K562 (cell line): Measurements from ENCODE around the gene SUMO3. TPM values are rescaled to one million over a fixed set of nuclear protein-coding genes. Genes with fewer than 3 reads are reported as not detected.

Experiments used
- ATAC-seq: fragments of 200-7000 bp; cut with Tn5 transposase; 3 replicates; pipeline ENCODE4 v1.9.1; 2020; ENCODE audit warnings: moderate library complexity
- BruUV-seq: library from RNA; stranded (reverse); fragments of 400-500 nt; replicated peaks from 2 replicates; lab custom pipeline; 2021; lab: Mats Ljungman, UMichigan
- CTCF ChIA-PET: fragments of 300-600 bp; formaldehyde crosslinking; extraction: SDS; loops from one replicate; lab custom pipeline; 2021; ENCODE audit warnings: low intra/inter-chr PET ratio; lab: Yijun Ruan, JAX
- POLR2A ChIA-PET: fragments of 300-600, 350-650 bp; sonication (Branson Sonifier 250); formaldehyde crosslinking; extraction: SDS; loops from one replicate; lab custom pipeline; 2021; ENCODE audit warnings: antibody characterized with exemption, inconsistent platforms; lab: Yijun Ruan, JAX
- DNase-seq, 4 experiments: peaks; one replicate each; pipeline versions ENCODE4 v3.0.0 to v3.0.0-alpha.2; 2011 to 2018; ENCODE audit warnings: low spot score in 3 of 4, mixed read lengths in 3 of 4; ENCODE audit errors: extremely low read depth in 1 of 4
- FAIRE-seq: peaks from 2 replicates; lab custom pipeline; 2011; peaks lifted over from hg19 to GRCh38; lab: Jason Lieb, UNC
- H2AFZ ChIP-seq: 2 replicates; pipeline ENCODE4 v1.6.0; 2011; ENCODE audit warnings: low read depth, low read length, control low read depth, inconsistent platforms
- H3K27ac ChIP-seq: fragments of 200-600 bp; 3 replicates; pipeline ENCODE4 v1.8.0; 2011; ENCODE audit warnings: low read depth, mild to moderate bottlenecking, control low read depth, inconsistent platforms, low read length, moderate library complexity, mixed read lengths; ENCODE audit errors: extremely low read depth
- H3K27me3 ChIP-seq, 2 experiments: fragments of 300-600 bp in 1 of 2; 2 replicates in 1 of 2; 3 replicates in 1 of 2; pipeline versions ENCODE4 v1.6.0 to v1.8.0; 2011; ENCODE audit warnings: inconsistent platforms in 2 of 2, low read length in 2 of 2, mild to moderate bottlenecking in 1 of 2, mixed read lengths in 1 of 2, moderate library complexity in 1 of 2; ENCODE audit not compliant: control insufficient read depth in 2 of 2, insufficient read depth in 2 of 2
- H3K36me3 ChIP-seq: fragments of 300-600 bp; 3 replicates; pipeline ENCODE4 v1.8.0; 2011; ENCODE audit warnings: mild to moderate bottlenecking, low read length, inconsistent platforms; ENCODE audit not compliant: control insufficient read depth, insufficient read depth
- H3K4me1 ChIP-seq, 2 experiments: fragments of 200-600 bp in 1 of 2; replicated peaks in 1 of 2; 2 replicates in 1 of 2; 3 replicates in 1 of 2; pipeline versions ENCODE4 v1.5.1 to v1.8.0; 2011; ENCODE audit warnings: inconsistent platforms in 2 of 2, low read length in 2 of 2, mild to moderate bottlenecking in 1 of 2, mixed read lengths in 1 of 2, moderate library complexity in 1 of 2; ENCODE audit not compliant: control insufficient read depth in 2 of 2, insufficient read depth in 2 of 2
- H3K4me2 ChIP-seq: 2 replicates; pipeline ENCODE4 v1.6.1; 2011; ENCODE audit warnings: low read length, control low read depth, inconsistent platforms, mixed read lengths; ENCODE audit not compliant: insufficient read depth
- H3K4me3 ChIP-seq: fragments of 200-600 bp; sonication (generic), shearing (Covaris generic); 2 replicates; pipeline ENCODE4 v1.5.1; 2016; ENCODE audit warnings: control low read depth, inconsistent platforms
- H3K79me2 ChIP-seq: fragments of 200-600 bp; 3 replicates; pipeline ENCODE4 v1.8.0; 2011; ENCODE audit warnings: low read length, inconsistent platforms; ENCODE audit not compliant: control insufficient read depth, insufficient read depth
- H3K9ac ChIP-seq, 2 experiments: 2 replicates each; pipeline versions ENCODE4 v1.6.0 to v1.6.1; 2011; ENCODE audit warnings: low read depth in 2 of 2, low read length in 2 of 2, control low read depth in 1 of 2, inconsistent platforms in 1 of 2, mild to moderate bottlenecking in 1 of 2, mixed read lengths in 1 of 2; ENCODE audit not compliant: insufficient read depth in 1 of 2
- H3K9me1 ChIP-seq: one replicate; pipeline ENCODE4 v1.6.0; 2011; ENCODE audit warnings: inconsistent platforms, mild to moderate bottlenecking, low read length, moderate library complexity; ENCODE audit not compliant: control insufficient read depth, insufficient read depth
- H3K9me3 ChIP-seq: replicated peaks from 2 replicates; pipeline ENCODE4 v1.5.1; 2011; ENCODE audit warnings: low read depth, low read length, inconsistent platforms; ENCODE audit not compliant: control insufficient read depth, insufficient read depth
- H4K20me1 ChIP-seq: replicated peaks from 2 replicates; pipeline ENCODE4 v1.6.1; 2011; ENCODE audit warnings: low read length, inconsistent platforms, mixed read lengths; ENCODE audit not compliant: control insufficient read depth, insufficient read depth
- DACH1 ChIP-seq: fragments of 450-650 bp; IDR thresholded peaks from 2 replicates; pipeline ENCODE4 v1.6.1; 2018; ENCODE audit not compliant: partially characterized antibody
- KLF16 ChIP-seq: IDR thresholded peaks from 2 replicates; pipeline ENCODE4 v1.6.1; 2016; ENCODE audit warnings: antibody characterized with exemption
- MYBL2 ChIP-seq, 2 experiments: fragments of 450-650 bp in 1 of 2; sonication (generic) in 1 of 2; formaldehyde crosslinking in 1 of 2; IDR thresholded peaks; 2 replicates each; pipeline versions ENCODE4 v1.6.1 to v1.8.1; 2017 to 2022; ENCODE audit warnings: borderline replicate concordance in 1 of 2, inconsistent platforms in 1 of 2, low read depth in 1 of 2, mild to moderate bottlenecking in 1 of 2, missing genetic modification reagents in 1 of 2, moderate library complexity in 1 of 2
- SMC3 ChIP-seq: conservative IDR thresholded peaks from 2 replicates; pipeline ENCODE4 v1.6.1; 2011; ENCODE audit warnings: low read depth, low read length, improper control_type of control experiment; ENCODE audit not compliant: insufficient read depth
- STAT5A ChIP-seq: IDR thresholded peaks from 2 replicates; pipeline ENCODE4 v1.6.1; 2012; ENCODE audit warnings: low read length, inconsistent platforms, borderline replicate concordance
- ZNF551 ChIP-seq: fragments of 250-450 bp; sonication (Bioruptor Pico); IDR thresholded peaks from 2 replicates; pipeline ENCODE4 v1.5.0; 2021; ENCODE audit warnings: mild to moderate bottlenecking, moderate library complexity
- WGBS: fragments of 100-300 bp; shearing (Covaris generic); methylation state at CpG from one replicate; pipeline ENCODE4 v1.1.6; 2016; ENCODE audit warnings: low coverage, mixed read lengths; ENCODE audit not compliant: insufficient coverage; ENCODE audit errors: missing lambda C conversion rate; 5-methylcytosine and 5-hydroxymethylcytosine counted together
- in situ Hi-C: fragments of 300-500 bp; cut with MboI; formaldehyde crosslinking; loops from 4 replicates; pipeline ENCODE4 v1.15.0; 2018; ENCODE audit warnings: inconsistent platforms, mixed read lengths
- intact Hi-C: fragments of 100-400 bp; cut with micrococcal nuclease; formaldehyde crosslinking; loops from 2 replicates; pipeline ENCODE4 v1.14.2; 2022
- polyA plus RNA-seq, 8 experiments: library from polyadenylated mRNA; depleted of rRNA in 4 of 8; stranded (reverse) in 5 of 8; unstranded in 3 of 8; fragments of >200 nt; fragmentation: Nextera tagmentation in 2 of 8; fragmentation: Illumina TruSeq in 1 of 8; extraction: Ambion mirVana in 2 of 8; extraction: Trizol in 1 of 8; gene quantifications; 2 replicates each; pipeline versions ENCODE4 v1.2.1 to v1.2.3, GENCODE V29; 2011 to 2014; ENCODE audit warnings: inconsistent platforms in 1 of 8, missing spikeins in 1 of 8
- total RNA-seq, 7 experiments: library from RNA; depleted of rRNA in 6 of 7; stranded (reverse); fragments of >200 nt in 6 of 7; fragmentation: Illumina TruSeq in 2 of 7; extraction: Trizol in 2 of 7; gene quantifications; 2 replicates each; pipeline versions ENCODE4 v1.2.1 to v1.2.3, GENCODE V29; 2011 to 2021; ENCODE audit warnings: low replicate concordance in 1 of 7
- TF ChIP-seq, protein P1 (sequence below): fragments of 450-650 bp; formaldehyde crosslinking; IDR thresholded peaks from 2 replicates; pipeline ENCODE4 v1.4.0; 2022; ENCODE audit warnings: missing genetic modification characterization
- TF ChIP-seq, protein P2 (sequence below): fragments of 450-650 bp; formaldehyde crosslinking; IDR thresholded peaks from 2 replicates; pipeline ENCODE4 v1.4.0; 2020; ENCODE audit warnings: mild to moderate bottlenecking, moderate library complexity
- TF ChIP-seq, protein P3 (sequence below), 2 experiments: fragments of 450-650 bp; formaldehyde crosslinking in 1 of 2; IDR thresholded peaks; 2 replicates each; pipeline versions ENCODE4 v1.4.0 to v1.6.1; 2014 to 2020; ENCODE audit warnings: mild to moderate bottlenecking in 2 of 2, borderline replicate concordance in 1 of 2, low read depth in 1 of 2

Gene SUMO3
- total and polyA plus RNA-seq, 9 of the 15 experiments (the other 6 are each of a cell fraction or from before 2014, with no cell fraction given): 13.9 to 143 (median 113) TPM

DNA sequence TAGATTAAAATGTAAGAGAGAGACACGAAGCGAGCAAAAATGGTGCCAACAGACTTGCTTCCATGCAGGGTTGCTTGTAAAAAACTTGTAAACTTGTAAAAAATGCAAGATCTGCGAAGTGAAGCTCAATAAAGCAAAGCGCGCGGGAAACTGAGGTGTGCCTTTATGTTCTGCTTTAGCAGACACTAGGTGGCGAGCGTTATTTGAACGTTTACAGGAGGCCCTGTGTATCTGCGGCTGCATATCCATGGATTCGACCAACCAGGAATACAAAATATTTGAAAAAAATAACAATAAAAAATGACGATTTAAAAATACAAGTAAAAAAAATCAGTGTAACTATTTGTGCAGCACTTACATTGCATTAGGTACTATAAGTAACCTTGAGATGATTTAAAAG is 17.8 kb downstream of the SUMO3 start:
- Histone ChIP-seq H3K36me3 (peaks cover 77% of the 10 kb centered on the region), H3K27me3 (no peaks in the 10 kb centered on the region), H3K9ac (peak overlapping the region; percentile 83 to 97; a peak in 2 of 4 replicates), H3K9me1 (no peaks in the 10 kb centered on the region), H3K4me3 (peak overlapping the region; percentile 83), H3K4me2 (peak overlapping the region; percentile 95), H2AFZ (no peak overlapping the region), H3K27ac (no peak overlapping the region), H3K4me1 (peaks cover 19 to 27% of the 10 kb centered on the region in 2 experiments), H3K9me3 (no peaks in the 10 kb centered on the region; the same call in 1 of the 2 replicates), H4K20me1 (peaks cover 8% of the 10 kb centered on the region; the same call in 1 of the 2 replicates), H3K79me2 (peaks cover 85% of the 10 kb centered on the region)
- WGBS: 30% methylated on average over 12 of the region's 12 CpGs
- ATAC-seq (0 out of 3 replicates have a peak, but pooled peaks have one; percentile 16), DNase-seq (peak in 2 of 4 experiments; percentile 39 to 76), FAIRE-seq (peak; percentile 6)
- CTCF ChIA-PET: interaction anchor here (0.7 to 1.4 kb wide), 6 partner anchors 46 to 340 kb away, joined by 3 to 5 read pairs (median 4); no protein-coding TSS in a partner anchor
- in situ Hi-C loops: no loop called here
- POLR2A ChIA-PET: interaction anchor here (0.7 to 5.5 kb wide), 6 partner anchors 9 to 213 kb away, joined by 3 to 25 read pairs (median 4); partner anchors contain the start of gene SUMO3
- intact Hi-C loops: loop anchor here (2.0 to 5.0 kb wide), 3 partner anchors 47 to 133 kb away; no protein-coding TSS in a partner anchor
- no TSS peak for BruUV-seq
- TF ChIP-seq ZNF551 (no peak), DACH1 (no peak), KLF16 (0 out of 2 replicates have a peak, but pooled peaks have one; percentile 26), STAT5A (0 out of 2 replicates have a peak, but pooled peaks have one; percentile 13), SMC3 (peak; percentile 40), MYBL2 (IDR thresholded peaks at IDR 0.05; ENCODE audit: low read depth) (no peak), MYBL2 (CRISPR knock-in tag; IDR thresholded peaks at IDR 0.05; ENCODE audit: borderline replicate concordance) (no peak)
- TF ChIP-seq, protein P1, sequence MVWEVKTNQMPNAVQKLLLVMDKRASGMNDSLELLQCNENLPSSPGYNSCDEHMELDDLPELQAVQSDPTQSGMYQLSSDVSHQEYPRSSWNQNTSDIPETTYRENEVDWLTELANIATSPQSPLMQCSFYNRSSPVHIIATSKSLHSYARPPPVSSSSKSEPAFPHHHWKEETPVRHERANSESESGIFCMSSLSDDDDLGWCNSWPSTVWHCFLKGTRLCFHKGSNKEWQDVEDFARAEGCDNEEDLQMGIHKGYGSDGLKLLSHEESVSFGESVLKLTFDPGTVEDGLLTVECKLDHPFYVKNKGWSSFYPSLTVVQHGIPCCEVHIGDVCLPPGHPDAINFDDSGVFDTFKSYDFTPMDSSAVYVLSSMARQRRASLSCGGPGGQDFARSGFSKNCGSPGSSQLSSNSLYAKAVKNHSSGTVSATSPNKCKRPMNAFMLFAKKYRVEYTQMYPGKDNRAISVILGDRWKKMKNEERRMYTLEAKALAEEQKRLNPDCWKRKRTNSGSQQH: no peak
- TF ChIP-seq, protein P2, sequence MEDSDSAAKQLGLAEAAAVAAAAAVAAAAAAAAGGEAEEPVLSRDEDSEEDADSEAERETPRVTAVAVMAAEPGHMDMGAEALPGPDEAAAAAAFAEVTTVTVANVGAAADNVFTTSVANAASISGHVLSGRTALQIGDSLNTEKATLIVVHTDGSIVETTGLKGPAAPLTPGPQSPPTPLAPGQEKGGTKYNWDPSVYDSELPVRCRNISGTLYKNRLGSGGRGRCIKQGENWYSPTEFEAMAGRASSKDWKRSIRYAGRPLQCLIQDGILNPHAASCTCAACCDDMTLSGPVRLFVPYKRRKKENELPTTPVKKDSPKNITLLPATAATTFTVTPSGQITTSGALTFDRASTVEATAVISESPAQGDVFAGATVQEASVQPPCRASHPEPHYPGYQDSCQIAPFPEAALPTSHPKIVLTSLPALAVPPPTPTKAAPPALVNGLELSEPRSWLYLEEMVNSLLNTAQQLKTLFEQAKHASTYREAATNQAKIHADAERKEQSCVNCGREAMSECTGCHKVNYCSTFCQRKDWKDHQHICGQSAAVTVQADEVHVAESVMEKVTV: peak; percentile 60; the same call in 1 of the 2 replicates
- TF ChIP-seq, protein P3, sequence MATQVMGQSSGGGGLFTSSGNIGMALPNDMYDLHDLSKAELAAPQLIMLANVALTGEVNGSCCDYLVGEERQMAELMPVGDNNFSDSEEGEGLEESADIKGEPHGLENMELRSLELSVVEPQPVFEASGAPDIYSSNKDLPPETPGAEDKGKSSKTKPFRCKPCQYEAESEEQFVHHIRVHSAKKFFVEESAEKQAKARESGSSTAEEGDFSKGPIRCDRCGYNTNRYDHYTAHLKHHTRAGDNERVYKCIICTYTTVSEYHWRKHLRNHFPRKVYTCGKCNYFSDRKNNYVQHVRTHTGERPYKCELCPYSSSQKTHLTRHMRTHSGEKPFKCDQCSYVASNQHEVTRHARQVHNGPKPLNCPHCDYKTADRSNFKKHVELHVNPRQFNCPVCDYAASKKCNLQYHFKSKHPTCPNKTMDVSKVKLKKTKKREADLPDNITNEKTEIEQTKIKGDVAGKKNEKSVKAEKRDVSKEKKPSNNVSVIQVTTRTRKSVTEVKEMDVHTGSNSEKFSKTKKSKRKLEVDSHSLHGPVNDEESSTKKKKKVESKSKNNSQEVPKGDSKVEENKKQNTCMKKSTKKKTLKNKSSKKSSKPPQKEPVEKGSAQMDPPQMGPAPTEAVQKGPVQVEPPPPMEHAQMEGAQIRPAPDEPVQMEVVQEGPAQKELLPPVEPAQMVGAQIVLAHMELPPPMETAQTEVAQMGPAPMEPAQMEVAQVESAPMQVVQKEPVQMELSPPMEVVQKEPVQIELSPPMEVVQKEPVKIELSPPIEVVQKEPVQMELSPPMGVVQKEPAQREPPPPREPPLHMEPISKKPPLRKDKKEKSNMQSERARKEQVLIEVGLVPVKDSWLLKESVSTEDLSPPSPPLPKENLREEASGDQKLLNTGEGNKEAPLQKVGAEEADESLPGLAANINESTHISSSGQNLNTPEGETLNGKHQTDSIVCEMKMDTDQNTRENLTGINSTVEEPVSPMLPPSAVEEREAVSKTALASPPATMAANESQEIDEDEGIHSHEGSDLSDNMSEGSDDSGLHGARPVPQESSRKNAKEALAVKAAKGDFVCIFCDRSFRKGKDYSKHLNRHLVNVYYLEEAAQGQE (IDR thresholded peaks at IDR 0.05; ENCODE audit: borderline replicate concordance): peak; percentile 48; the same call in 1 of the 2 replicates
- TF ChIP-seq, protein P3 (CRISPR knock-in tag; IDR thresholded peaks at IDR 0.05; ENCODE audit: low read depth): no peak
